ENCODE data around the gene CFAP20. TPM values are rescaled to one million over a fixed set of nuclear protein-coding genes. Genes with fewer than 3 reads are reported as not detected.

CFAP20 gene
- total RNA-seq, 1 experiment from 2014 or later, result 60.4 TPM

GRCh38 chr16:58155839-58156238 lies 26.7 kb upstream of the CFAP20 start:
- Mint-ChIP-seq H3K4me1 (no peaks in the 10 kb centered on the region), H3K9me3 (no peaks in the 10 kb centered on the region), H3K36me3 (ENCODE audit: insufficient read depth in 1 of 3, low read depth in 3 of 3) (peaks cover 0 to 15% (median 7%) of the 10 kb centered on the region in 3 experiments; a peak in 5 of 7 replicates), H3K4me3 (no peak overlapping the region), H3K27ac (no peak overlapping the region), H3K27me3 (ENCODE audit: low read depth) (no peaks in the 10 kb centered on the region)
- Histone ChIP-seq H2AFZ (ENCODE audit: low read length) (no peak overlapping the region), H4K5ac (ENCODE audit: insufficient read length, low read depth, low read length) (no peak overlapping the region), H3K9me3 (ENCODE audit: control insufficient read depth, low read depth, low read length) (no peaks in the 10 kb centered on the region), H3K4ac (ENCODE audit: low read depth, low read length) (no peak overlapping the region), H3T11ph (ENCODE audit: low read length) (no peak overlapping the region), H4K8ac (replicated peaks; ENCODE audit: insufficient read length, low read depth, low read length) (no peak overlapping the region), H4K91ac (ENCODE audit: insufficient read length, low read depth, low read length) (no peak overlapping the region), H3K27me3 (ENCODE audit: insufficient read depth, low read length) (no peaks in the 10 kb centered on the region), H2BK120ac (ENCODE audit: low read depth, low read length, poor library complexity, severe bottlenecking) (no peak overlapping the region), H3K56ac (ENCODE audit: insufficient read length, low read depth, low read length) (no peak overlapping the region), H3K9ac (ENCODE audit: extremely low read depth, insufficient read length, low read length) (no peak overlapping the region), H3K4me2 (ENCODE audit: insufficient read depth, insufficient read length, low read length) (no peak overlapping the region), H3K4me1 (ENCODE audit: insufficient read depth, low read length) (no peaks in the 10 kb centered on the region), H2BK20ac (ENCODE audit: low read depth, low read length, poor library complexity, severe bottlenecking) (no peak overlapping the region), H3K79me2 (ENCODE audit: insufficient read depth, low read length) (no peaks in the 10 kb centered on the region), H2BK12ac (ENCODE audit: insufficient read length, low read depth, low read length) (no peak overlapping the region), H3K14ac (ENCODE audit: insufficient read depth, low read length) (no peak overlapping the region), H2BK15ac (ENCODE audit: low read depth, low read length) (no peak overlapping the region), H3K79me1 (ENCODE audit: insufficient read depth, low read depth, low read length, poor library complexity, severe bottlenecking) (no peaks in the 10 kb centered on the region), H4K20me1 (ENCODE audit: control insufficient read depth, insufficient read depth, insufficient read length) (no peaks in the 10 kb centered on the region), H2BK5ac (ENCODE audit: insufficient read length, low read length) (no peak overlapping the region), H3K18ac (ENCODE audit: insufficient read length, low read depth, low read length) (no peak overlapping the region), H2AK5ac (ENCODE audit: insufficient read length, low read length) (no peak overlapping the region), H3K27ac (ENCODE audit: insufficient read length, low read depth, low read length) (no peak overlapping the region), H3K23ac (ENCODE audit: insufficient read length, low read depth, low read length) (no peak overlapping the region), H3K23me2 (ENCODE audit: insufficient read length, low read depth, low read length, poor library complexity, severe bottlenecking) (no peaks in the 10 kb centered on the region)
- TF ChIP-seq CTCF (conservative IDR thresholded peaks at IDR 0.05), result no peak
- no CpG with 5 or more reads among the region's 2 CpGs for WGBS (ENCODE audit: extremely low coverage, insufficient read length, low lambda C conversion rate)
- DNase-seq, result no peak

Measured in H9 (cell line).